Mesothelial cell of epicardium (in vitro differentiated cells): Measurements from ENCODE around the gene HOXD10. TPM values are rescaled to one million over a fixed set of nuclear protein-coding genes. Genes with fewer than 3 reads are reported as not detected.
A peak's percentile ranks its signal among the peaks of the same experiment; 100 is the strongest.

Experiments
- DNase-seq, 2 experiments: peaks; one replicate each; pipeline ENCODE4 v3.0.0; 2021; ENCODE audit warnings: low spot score in 2 of 2; ENCODE audit not compliant: unreplicated experiment in 2 of 2
- H3K27ac Mint-ChIP-seq: 2 replicates; pipeline ENCODE4 v1.8.0; 2021; ENCODE audit warnings: mixed read lengths
- H3K27me3 Mint-ChIP-seq: 2 replicates; pipeline ENCODE4 v1.8.0; 2021; ENCODE audit warnings: low read depth, mixed read lengths
- H3K36me3 Mint-ChIP-seq: 2 replicates; pipeline ENCODE4 v1.8.0; 2021; ENCODE audit warnings: mixed read lengths
- H3K4me1 Mint-ChIP-seq: 2 replicates; pipeline ENCODE4 v1.8.0; 2021; ENCODE audit warnings: mixed read lengths
- H3K4me3 Mint-ChIP-seq: 2 replicates; pipeline ENCODE4 v1.8.0; 2021; ENCODE audit warnings: mild to moderate bottlenecking, moderate library complexity, mixed read lengths
- H3K9me3 Mint-ChIP-seq: 2 replicates; pipeline ENCODE4 v1.8.0; 2021; ENCODE audit warnings: mixed read lengths
- total RNA-seq: library from RNA; stranded (reverse); gene quantifications from 3 replicates; pipeline ENCODE4 v1.2.1, GENCODE V29; 2021
- TF ChIP-seq, protein P1 (sequence below): fragments of 200-600 bp; sonication (generic); IDR thresholded peaks from one replicate; pipeline ENCODE4 v1.5.0; 2021; ENCODE audit warnings: antibody characterized with exemption; ENCODE audit not compliant: unreplicated experiment

Gene HOXD10
- total RNA-seq, 1 donor from 2014 or later: 3.2 TPM

GRCh38 chr2:176128982-176129796 is 12.6 kb downstream of the HOXD10 start, which contains the start of gene HOXD8:
Gene HOXD8 (plus strand): TSS chr2:176129705. CDS start chr2:176130367, 662 bp downstream.
- DNase-seq: no peak
- Mint-ChIP-seq H3K27me3 (peaks cover 93% of the 10 kb centered on the region), H3K4me3 (peak within 1 kb of the TSS; percentile 57), H3K9me3 (no peaks in the 10 kb centered on the region), H3K36me3 (no peaks in the 10 kb centered on the region), H3K27ac (no peak within 1 kb of the TSS), H3K4me1 (peaks cover 18% of the 10 kb centered on the region)
- TF ChIP-seq, protein P1, sequence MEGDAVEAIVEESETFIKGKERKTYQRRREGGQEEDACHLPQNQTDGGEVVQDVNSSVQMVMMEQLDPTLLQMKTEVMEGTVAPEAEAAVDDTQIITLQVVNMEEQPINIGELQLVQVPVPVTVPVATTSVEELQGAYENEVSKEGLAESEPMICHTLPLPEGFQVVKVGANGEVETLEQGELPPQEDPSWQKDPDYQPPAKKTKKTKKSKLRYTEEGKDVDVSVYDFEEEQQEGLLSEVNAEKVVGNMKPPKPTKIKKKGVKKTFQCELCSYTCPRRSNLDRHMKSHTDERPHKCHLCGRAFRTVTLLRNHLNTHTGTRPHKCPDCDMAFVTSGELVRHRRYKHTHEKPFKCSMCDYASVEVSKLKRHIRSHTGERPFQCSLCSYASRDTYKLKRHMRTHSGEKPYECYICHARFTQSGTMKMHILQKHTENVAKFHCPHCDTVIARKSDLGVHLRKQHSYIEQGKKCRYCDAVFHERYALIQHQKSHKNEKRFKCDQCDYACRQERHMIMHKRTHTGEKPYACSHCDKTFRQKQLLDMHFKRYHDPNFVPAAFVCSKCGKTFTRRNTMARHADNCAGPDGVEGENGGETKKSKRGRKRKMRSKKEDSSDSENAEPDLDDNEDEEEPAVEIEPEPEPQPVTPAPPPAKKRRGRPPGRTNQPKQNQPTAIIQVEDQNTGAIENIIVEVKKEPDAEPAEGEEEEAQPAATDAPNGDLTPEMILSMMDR: no peak

- no peak overlapping the region for H3K27ac Mint-ChIP-seq
- TF ChIP-seq, protein P1: no peak
- no peaks in the 10 kb centered on the region for H3K9me3 Mint-ChIP-seq
- no peaks in the 10 kb centered on the region for H3K36me3 Mint-ChIP-seq
- H3K4me1 Mint-ChIP-seq: peaks cover 18% of the 10 kb centered on the region
- H3K4me3 Mint-ChIP-seq: peak overlapping the region; percentile 37
- H3K27me3 Mint-ChIP-seq: peaks cover 93% of the 10 kb centered on the region
- no peak for DNase-seq
These were observed 13.2 kb downstream of the HOXD10 start for GRCh38 chr2:176129813-176130146.

DNA sequence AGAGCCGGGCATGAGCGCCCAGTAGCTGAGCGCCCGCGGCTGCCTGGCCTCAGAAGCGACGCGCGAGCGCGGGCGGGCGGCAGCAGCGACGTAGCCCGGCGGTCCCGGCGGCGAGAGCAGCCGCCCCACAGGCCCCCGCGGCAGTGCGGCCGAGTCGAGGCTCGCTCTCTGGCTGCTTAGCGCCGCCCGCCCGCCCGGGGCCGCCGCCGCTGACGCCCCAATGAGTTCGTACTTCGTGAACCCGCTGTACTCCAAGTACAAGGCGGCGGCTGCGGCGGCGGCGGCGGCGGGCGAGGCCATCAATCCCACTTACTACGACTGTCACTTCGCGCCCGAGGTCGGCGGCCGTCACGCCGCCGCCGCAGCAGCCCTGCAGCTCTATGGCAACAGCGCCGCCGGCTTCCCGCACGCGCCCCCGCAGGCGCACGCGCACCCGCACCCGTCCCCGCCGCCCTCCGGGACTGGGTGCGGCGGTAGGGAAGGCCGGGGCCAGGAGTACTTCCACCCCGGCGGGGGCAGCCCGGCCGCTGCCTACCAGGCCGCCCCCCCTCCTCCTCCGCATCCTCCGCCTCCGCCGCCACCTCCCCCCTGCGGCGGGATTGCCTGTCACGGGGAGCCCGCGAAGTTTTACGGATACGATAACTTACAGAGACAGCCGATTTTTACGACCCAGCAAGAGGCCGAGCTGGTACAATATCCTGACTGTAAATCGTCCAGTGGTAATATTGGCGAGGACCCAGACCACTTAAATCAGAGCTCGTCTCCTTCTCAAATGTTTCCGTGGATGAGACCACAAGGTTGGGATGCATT is 13.8 kb downstream of the HOXD10 start:
- Mint-ChIP-seq H3K27me3 (peaks cover 93% of the 10 kb centered on the region), H3K9me3 (no peaks in the 10 kb centered on the region), H3K36me3 (no peaks in the 10 kb centered on the region), H3K4me1 (peaks cover 18% of the 10 kb centered on the region), H3K4me3 (peak overlapping the region; percentile 57), H3K27ac (no peak overlapping the region)
- DNase-seq: no peak
- TF ChIP-seq, protein P1: no peak

DNA sequence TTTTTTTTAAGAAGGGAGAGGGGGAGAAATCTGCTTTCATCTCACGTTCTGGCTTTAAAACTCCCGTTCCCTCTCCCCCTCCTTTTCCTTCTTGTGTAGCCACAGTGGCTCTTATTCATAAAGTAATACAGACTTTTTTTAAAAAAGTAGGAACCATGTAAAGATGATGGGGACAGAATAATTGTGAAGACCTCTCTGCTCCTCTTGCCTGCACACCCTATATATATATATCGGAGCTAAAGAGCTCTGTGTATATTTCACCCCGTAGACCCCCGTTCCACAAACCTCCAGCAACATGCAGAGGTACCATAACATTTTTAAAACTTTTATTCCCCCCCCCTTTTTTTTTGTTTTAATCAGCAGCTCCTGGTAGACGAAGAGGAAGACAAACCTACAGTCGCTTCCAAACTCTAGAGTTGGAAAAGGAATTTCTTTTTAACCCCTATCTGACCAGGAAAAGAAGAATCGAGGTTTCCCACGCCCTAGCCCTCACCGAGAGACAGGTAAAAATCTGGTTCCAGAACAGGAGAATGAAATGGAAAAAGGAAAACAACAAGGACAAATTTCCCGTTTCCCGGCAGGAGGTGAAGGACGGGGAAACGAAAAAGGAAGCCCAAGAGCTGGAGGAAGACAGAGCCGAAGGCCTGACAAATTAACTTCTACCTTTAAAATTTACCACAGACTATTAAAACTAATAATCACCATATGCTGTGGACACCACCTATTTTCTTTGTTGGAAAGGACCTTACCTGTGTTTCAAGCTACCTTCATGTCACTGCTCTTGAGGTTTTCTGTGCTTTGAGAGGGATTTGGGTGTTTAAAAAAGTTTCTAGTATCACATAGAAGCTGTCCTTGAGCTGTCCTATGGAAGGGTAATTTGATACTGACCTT is 14.6 kb downstream of the HOXD10 start:
- Mint-ChIP-seq H3K36me3 (no peaks in the 10 kb centered on the region), H3K27ac (no peak overlapping the region), H3K4me1 (peaks cover 24% of the 10 kb centered on the region), H3K4me3 (peak overlapping the region; percentile 57), H3K27me3 (peaks cover 93% of the 10 kb centered on the region), H3K9me3 (no peaks in the 10 kb centered on the region)
- no peak for DNase-seq
- TF ChIP-seq, protein P1: no peak

GRCh38 chr2:176131848-176132158 is 15.2 kb downstream of the HOXD10 start:
- peaks cover 91% of the 10 kb centered on the region for H3K27me3 Mint-ChIP-seq
- no peaks in the 10 kb centered on the region for H3K9me3 Mint-ChIP-seq
- no peaks in the 10 kb centered on the region for H3K36me3 Mint-ChIP-seq
- no peak overlapping the region for H3K27ac Mint-ChIP-seq
- peaks cover 24% of the 10 kb centered on the region for H3K4me1 Mint-ChIP-seq
- no peak for DNase-seq
- no peak overlapping the region for H3K4me3 Mint-ChIP-seq
- TF ChIP-seq, protein P1: no peak
